Right ventricle myocardium superior (tissue), 1 donor: ENCODE results near the gene SRSF8. TPM values are rescaled to one million over a fixed set of nuclear protein-coding genes. Genes with fewer than 3 reads are reported as not detected.

ENCODE experiments used
- ATAC-seq: fragments of 200-7000 bp; cut with Tn5 transposase; one replicate; pipeline ENCODE4 v1.9.1; 2020; ENCODE audit warnings: mild to moderate bottlenecking; ENCODE audit not compliant: poor library complexity
- DNase-seq: peaks from one replicate; pipeline ENCODE4 v3.0.0-alpha.2; 2020
- intact Hi-C: fragments of 100-400 bp; cut with DNase I; formaldehyde crosslinking; loops from one replicate; pipeline ENCODE4 v1.11.2; 2022
- total RNA-seq: library from RNA; stranded (reverse); fragmentation: NEBNext Ultra II Directional; extraction: Animal tissue kit (Norgen Biotek cat#: 25700); gene quantifications from one replicate; pipeline ENCODE4 v1.2.1, GENCODE V29; 2021
- donor health status: DM: no; HTN: yes; CAD: no; lungs with severe emphysema.

SRSF8 gene
- total RNA-seq, 1 donor from 2014 or later, result 18.2 TPM

- DNase-seq (no peak), ATAC-seq (peak; percentile 78)
- intact Hi-C loops, result no loop called here
Observed at GRCh38 chr11:95088946-95089619, 22.4 kb downstream of the SRSF8 start.

- intact Hi-C loops, result no loop called here
- ATAC-seq (peak; percentile 99), DNase-seq (peak; percentile 92)
Observed at GRCh38 chr11:95089620-95090542, 23.2 kb downstream of the SRSF8 start, which contains the start of gene ENDOD1. Gene ENDOD1, plus strand, starts transcription at chr11:95089846. Its CDS starts 82 bp downstream, at chr11:95089928.

GRCh38 chr11:95091663-95092180 is 25.0 kb downstream of the SRSF8 start:
- DNase-seq, result no peak
- no peak for ATAC-seq
- intact Hi-C loops, result no loop called here

GRCh38 chr11:95092549-95093324 is 26.0 kb downstream of the SRSF8 start:
- DNase-seq (no peak), ATAC-seq (no peak)
- intact Hi-C loops, result no loop called here

GRCh38 chr11:95093548-95093947 is 26.8 kb downstream of the SRSF8 start:
- no peak for DNase-seq
- no peak for ATAC-seq
- intact Hi-C loops, result no loop called here

- DNase-seq (no peak), ATAC-seq (no peak)
- intact Hi-C loops, result no loop called here
Observed at GRCh38 chr11:95095858-95096587, 29.3 kb downstream of the SRSF8 start.

- intact Hi-C loops, result no loop called here
- no peak for ATAC-seq
- no peak for DNase-seq
Observed at GRCh38 chr11:95097209-95097608, 30.5 kb downstream of the SRSF8 start.

- intact Hi-C loops, result no loop called here
- DNase-seq (no peak), ATAC-seq (no peak)
Observed at GRCh38 chr11:95098826-95099225, 32.1 kb downstream of the SRSF8 start.

- intact Hi-C loops, result no loop called here
- no peak for ATAC-seq
- DNase-seq, result no peak
Observed at GRCh38 chr11:95100191-95100648, 33.5 kb downstream of the SRSF8 start.

- ATAC-seq (no peak), DNase-seq (no peak)
- intact Hi-C loops, result no loop called here
Observed at GRCh38 chr11:95100856-95101507, 34.3 kb downstream of the SRSF8 start.

- intact Hi-C loops, result no loop called here
- ATAC-seq (no peak), DNase-seq (no peak)
Observed at GRCh38 chr11:95101935-95102334, 35.2 kb downstream of the SRSF8 start.

- intact Hi-C loops, result no loop called here
- ATAC-seq (no peak), DNase-seq (no peak)
Observed at GRCh38 chr11:95102733-95103132, 36.0 kb downstream of the SRSF8 start.

- intact Hi-C loops, result no loop called here
- DNase-seq (no peak), ATAC-seq (no peak)
Observed at GRCh38 chr11:95103701-95104100, 37.0 kb downstream of the SRSF8 start.

- intact Hi-C loops, result no loop called here
- ATAC-seq (no peak), DNase-seq (no peak)
Observed at GRCh38 chr11:95104121-95104830, 37.6 kb downstream of the SRSF8 start.

- no peak for ATAC-seq
- intact Hi-C loops, result no loop called here
Observed at GRCh38 chr11:95104856-95105255, 38.1 kb downstream of the SRSF8 start.

GRCh38 chr11:95108159-95108611 is 41.5 kb downstream of the SRSF8 start:
- intact Hi-C loops, result no loop called here
- ATAC-seq, result peak; percentile 65
- DNase-seq, result no peak

More at GRCh38 chr11:95104856-95105255, 38.1 kb downstream of the SRSF8 start:
- no peak for DNase-seq
